Muscle layer of colon (tissue), 2 donors: Measurements from ENCODE around the gene SYNE2.
"Not testable (repeated sequence)": the region's sequence is repeated elsewhere in the genome, so short reads cannot be mapped to it uniquely, and the experiment has no call there.

Source experiments
- H3K27ac ChIP-seq: one replicate; pipeline ENCODE4 v1.7.0; 2013; ENCODE audit warnings: low read depth, mild to moderate bottlenecking, low read length, moderate library complexity
- H3K27me3 ChIP-seq, 2 donors: one replicate each; pipeline ENCODE4 v1.7.0; 2013; ENCODE audit warnings: low read length in 2 of 2, mild to moderate bottlenecking in 2 of 2; ENCODE audit not compliant: insufficient read depth in 2 of 2, control insufficient read depth in 1 of 2
- H3K36me3 ChIP-seq: one replicate; pipeline ENCODE4 v1.7.0; 2013; ENCODE audit warnings: mild to moderate bottlenecking, low read length; ENCODE audit not compliant: insufficient read depth
- H3K4me1 ChIP-seq: one replicate; pipeline ENCODE4 v1.7.0; 2013; ENCODE audit warnings: mild to moderate bottlenecking, low read length; ENCODE audit not compliant: insufficient read depth
- H3K4me3 ChIP-seq, 2 donors: one replicate each; pipeline ENCODE4 v1.7.0; 2013; ENCODE audit warnings: low read length in 2 of 2, low read depth in 1 of 2, mild to moderate bottlenecking in 1 of 2, moderate library complexity in 1 of 2
- H3K9ac ChIP-seq: one replicate; pipeline ENCODE4 v1.7.0; 2013; ENCODE audit warnings: low read length
- H3K9me3 ChIP-seq: one replicate; pipeline ENCODE4 v1.7.0; 2013; ENCODE audit warnings: mild to moderate bottlenecking, low read length
- donor health status: abdominal sarcoma.
- donor health status: Adenocarcinoma of cecum.

Gene SYNE2

GRCh38 chr14:64095620-64096019 lies 242.8 kb downstream of the SYNE2 start:
- H3K4me3 ChIP-seq = no peak overlapping the region
- no peak overlapping the region for H3K9ac ChIP-seq
- no peak overlapping the region for H3K27ac ChIP-seq
- peaks cover 4% of the 10 kb centered on the region for H3K36me3 ChIP-seq
- no peaks in the 10 kb centered on the region for H3K9me3 ChIP-seq
- no peaks in the 10 kb centered on the region for H3K4me1 ChIP-seq
- no peaks in the 10 kb centered on the region for H3K27me3 ChIP-seq

GRCh38 chr14:64098120-64098519 lies 245.3 kb downstream of the SYNE2 start:
- H3K9ac ChIP-seq = no peak overlapping the region
- no peaks in the 10 kb centered on the region for H3K27me3 ChIP-seq
- H3K4me3 ChIP-seq = no peak overlapping the region
- no peaks in the 10 kb centered on the region for H3K4me1 ChIP-seq
- H3K36me3 ChIP-seq = no peaks in the 10 kb centered on the region
- no peaks in the 10 kb centered on the region for H3K9me3 ChIP-seq
- H3K27ac ChIP-seq = no peak overlapping the region

GRCh38 chr14:64107438-64107837 lies 254.6 kb downstream of the SYNE2 start:
- Histone ChIP-seq H3K27me3 (no peaks in the 10 kb centered on the region), H3K9me3 (no peaks in the 10 kb centered on the region), H3K27ac (no peak overlapping the region), H3K4me3 (no peak overlapping the region), H3K9ac (no peak overlapping the region), H3K36me3 (peaks cover 17% of the 10 kb centered on the region), H3K4me1 (no peaks in the 10 kb centered on the region)

- no peaks in the 10 kb centered on the region for H3K4me1 ChIP-seq
- H3K9ac ChIP-seq = no peak overlapping the region
- H3K9me3 ChIP-seq = no peaks in the 10 kb centered on the region
- H3K27me3 ChIP-seq = no peaks in the 10 kb centered on the region
- no peak overlapping the region for H3K4me3 ChIP-seq
- H3K27ac ChIP-seq = no peak overlapping the region
- peaks cover 8% of the 10 kb centered on the region for H3K36me3 ChIP-seq
Observed at GRCh38 chr14:64109819-64110554, 257.2 kb downstream of the SYNE2 start.

GRCh38 chr14:64110802-64111201 lies 258.0 kb downstream of the SYNE2 start:
- Histone ChIP-seq H3K4me3 (no peak overlapping the region), H3K27me3 (no peaks in the 10 kb centered on the region), H3K27ac (no peak overlapping the region), H3K9ac (no peak overlapping the region), H3K4me1 (no peaks in the 10 kb centered on the region), H3K36me3 (peaks cover 8% of the 10 kb centered on the region), H3K9me3 (no peaks in the 10 kb centered on the region)

GRCh38 chr14:64112867-64113678 lies 260.3 kb downstream of the SYNE2 start:
- no peaks in the 10 kb centered on the region for H3K4me1 ChIP-seq
- H3K4me3 ChIP-seq = no peak overlapping the region
- no peak overlapping the region for H3K9ac ChIP-seq
- peaks cover 8% of the 10 kb centered on the region for H3K36me3 ChIP-seq
- no peaks in the 10 kb centered on the region for H3K27me3 ChIP-seq
- H3K27ac ChIP-seq = no peak overlapping the region
- no peaks in the 10 kb centered on the region for H3K9me3 ChIP-seq

GRCh38 chr14:64114166-64114565 lies 261.4 kb downstream of the SYNE2 start:
- Histone ChIP-seq H3K27ac (no peak overlapping the region), H3K4me3 (no peak overlapping the region), H3K4me1 (no peaks in the 10 kb centered on the region), H3K36me3 (peaks cover under 1% of the 10 kb centered on the region), H3K27me3 (no peaks in the 10 kb centered on the region), H3K9ac (no peak overlapping the region), H3K9me3 (no peaks in the 10 kb centered on the region)

GRCh38 chr14:64114796-64115195 lies 262.0 kb downstream of the SYNE2 start:
- Histone ChIP-seq H3K27me3 (no peaks in the 10 kb centered on the region), H3K4me1 (no peaks in the 10 kb centered on the region), H3K9ac (no peak overlapping the region), H3K9me3 (no peaks in the 10 kb centered on the region), H3K4me3 (no peak overlapping the region), H3K27ac (no peak overlapping the region), H3K36me3 (no peaks in the 10 kb centered on the region)

- no peak overlapping the region for H3K27ac ChIP-seq
Observed at GRCh38 chr14:64115401-64115800, 262.6 kb downstream of the SYNE2 start.

GRCh38 chr14:64117671-64118402 lies 265.0 kb downstream of the SYNE2 start:
- no peaks in the 10 kb centered on the region for H3K27me3 ChIP-seq
- no peak overlapping the region for H3K27ac ChIP-seq
- H3K4me3 ChIP-seq = no peak overlapping the region
- no peaks in the 10 kb centered on the region for H3K9me3 ChIP-seq
- no peaks in the 10 kb centered on the region for H3K4me1 ChIP-seq
- H3K9ac ChIP-seq = no peak overlapping the region
- H3K36me3 ChIP-seq = no peaks in the 10 kb centered on the region

More at GRCh38 chr14:64115401-64115800, 262.6 kb downstream of the SYNE2 start:
- no peak overlapping the region for H3K4me3 ChIP-seq
- no peak overlapping the region for H3K9ac ChIP-seq
- H3K4me1 ChIP-seq = no peaks in the 10 kb centered on the region
- no peaks in the 10 kb centered on the region for H3K9me3 ChIP-seq
- no peaks in the 10 kb centered on the region for H3K36me3 ChIP-seq
- no peaks in the 10 kb centered on the region for H3K27me3 ChIP-seq

- H3K9me3 ChIP-seq, H3K4me3 ChIP-seq, H3K36me3 ChIP-seq, H3K4me1 ChIP-seq, H3K27me3 ChIP-seq, H3K27ac ChIP-seq, H3K9ac ChIP-seq: not testable (repeated sequence)
Observed at GRCh38 chr14:64118403-64118742, 265.6 kb downstream of the SYNE2 start.
